ENCODE results near the gene ARL2BP.

ARL2BP gene

DNA sequence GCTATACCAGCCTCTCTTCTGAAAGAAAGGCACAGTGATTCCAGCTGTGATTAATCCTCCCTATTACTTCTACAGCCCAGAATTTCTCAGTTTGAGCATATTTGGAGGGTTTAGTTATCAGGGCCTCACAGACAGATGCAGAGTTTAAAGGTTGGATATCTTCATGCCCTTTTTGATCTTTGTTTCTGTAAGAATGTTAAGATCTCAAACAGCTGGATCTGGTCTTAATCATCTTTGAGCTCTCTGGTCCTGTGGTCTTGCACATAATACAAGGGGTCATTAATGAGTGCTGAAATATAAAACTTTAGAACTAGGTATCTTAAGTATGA lies 9.1 kb upstream of the ARL2BP start:
- no peak for DNase-seq

DNA sequence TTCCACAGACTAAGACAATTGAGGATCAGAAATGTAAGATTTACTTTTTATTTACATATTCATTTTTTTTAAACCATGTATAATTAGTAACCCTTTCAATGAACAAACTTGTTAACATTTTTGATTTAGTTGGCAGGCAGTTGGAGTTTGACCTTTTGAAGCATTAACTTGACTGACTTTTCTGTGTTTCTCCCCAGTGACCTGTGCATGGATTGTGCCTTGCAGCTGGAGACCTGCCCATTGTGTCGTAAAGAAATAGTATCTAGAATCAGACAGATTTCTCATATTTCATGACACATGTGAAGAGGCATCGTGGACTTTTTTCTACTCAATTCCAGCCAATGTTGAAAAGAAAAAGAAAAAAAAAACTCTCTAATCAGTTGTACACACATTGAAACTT lies 6.4 kb upstream of the ARL2BP start:
- no peak for DNase-seq

DNA sequence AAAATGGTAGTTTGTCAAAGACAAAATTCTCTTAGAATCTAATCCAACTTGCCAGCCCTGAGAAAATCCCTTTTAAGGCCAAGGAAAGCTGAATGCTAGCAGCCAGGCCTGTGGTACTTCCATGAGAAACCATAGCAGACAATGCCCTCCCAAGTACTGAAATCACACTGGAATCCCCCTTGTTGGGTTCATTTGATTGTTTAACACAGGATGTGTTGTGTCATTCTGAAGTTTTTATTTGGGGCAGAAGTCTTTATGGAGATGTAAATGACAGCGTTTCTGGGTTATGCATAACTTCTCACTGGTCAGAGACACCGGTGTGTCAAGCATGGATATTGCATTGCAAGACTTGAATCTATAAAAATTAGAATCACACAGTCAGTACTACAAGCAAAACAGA lies 6.0 kb upstream of the ARL2BP start:
- no peak for DNase-seq

DNA sequence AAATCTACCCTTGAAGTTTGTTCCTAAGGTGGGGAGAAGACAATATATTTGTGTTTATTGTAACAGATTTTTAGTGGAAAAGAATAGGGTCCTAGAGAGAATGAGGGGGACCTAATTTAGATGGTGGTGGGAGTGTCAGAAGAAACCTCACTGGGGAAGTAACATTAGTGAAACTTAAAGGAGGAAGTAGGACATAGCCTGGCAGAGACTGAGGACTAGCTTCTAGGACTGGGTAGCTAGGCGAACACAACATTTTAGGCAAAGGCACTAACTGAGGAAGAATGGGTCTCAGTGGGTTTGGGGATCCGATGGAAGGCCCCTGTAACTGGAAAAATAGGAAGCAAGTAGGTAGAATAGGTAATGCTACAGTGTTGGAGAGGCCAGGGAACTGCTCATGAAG lies 4.2 kb upstream of the ARL2BP start:
- DNase-seq: no peak

DNA sequence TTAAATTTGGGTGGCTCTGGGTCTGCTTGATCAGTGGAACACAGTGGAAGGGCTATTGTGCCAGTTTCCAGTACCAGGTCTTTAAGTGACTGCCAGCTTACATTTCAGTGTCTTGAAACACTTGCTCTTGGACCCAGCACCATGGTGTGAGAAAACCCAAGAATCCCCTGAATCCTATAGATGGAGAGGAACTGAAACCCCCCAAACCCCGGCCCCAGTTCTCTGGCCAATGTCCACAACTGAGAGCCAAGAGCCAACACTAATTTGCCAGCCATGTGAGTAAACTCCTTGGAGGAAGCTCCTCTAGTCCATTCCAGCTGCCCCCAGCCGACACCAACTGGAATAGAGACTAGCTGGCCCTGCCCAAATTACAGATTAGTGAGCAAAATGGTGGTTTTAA lies 2.4 kb upstream of the ARL2BP start:
- DNase-seq: no peak

DNA sequence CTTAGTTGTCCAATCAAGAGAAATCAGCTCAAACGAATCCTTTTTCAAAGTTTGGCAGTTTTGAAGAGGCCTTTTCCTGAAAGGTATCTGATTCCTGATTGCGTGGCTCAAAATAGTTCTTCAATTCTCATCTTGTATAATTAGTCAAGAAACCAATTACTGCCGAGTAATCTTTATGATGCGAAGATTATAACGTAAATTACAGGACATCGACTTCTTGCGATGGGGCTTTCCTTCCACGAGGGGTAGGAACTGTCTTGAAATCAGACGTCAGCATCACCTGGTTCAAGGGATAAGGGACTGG lies 644 bp upstream of the ARL2BP start:
- DNase-seq: no peak

DNA sequence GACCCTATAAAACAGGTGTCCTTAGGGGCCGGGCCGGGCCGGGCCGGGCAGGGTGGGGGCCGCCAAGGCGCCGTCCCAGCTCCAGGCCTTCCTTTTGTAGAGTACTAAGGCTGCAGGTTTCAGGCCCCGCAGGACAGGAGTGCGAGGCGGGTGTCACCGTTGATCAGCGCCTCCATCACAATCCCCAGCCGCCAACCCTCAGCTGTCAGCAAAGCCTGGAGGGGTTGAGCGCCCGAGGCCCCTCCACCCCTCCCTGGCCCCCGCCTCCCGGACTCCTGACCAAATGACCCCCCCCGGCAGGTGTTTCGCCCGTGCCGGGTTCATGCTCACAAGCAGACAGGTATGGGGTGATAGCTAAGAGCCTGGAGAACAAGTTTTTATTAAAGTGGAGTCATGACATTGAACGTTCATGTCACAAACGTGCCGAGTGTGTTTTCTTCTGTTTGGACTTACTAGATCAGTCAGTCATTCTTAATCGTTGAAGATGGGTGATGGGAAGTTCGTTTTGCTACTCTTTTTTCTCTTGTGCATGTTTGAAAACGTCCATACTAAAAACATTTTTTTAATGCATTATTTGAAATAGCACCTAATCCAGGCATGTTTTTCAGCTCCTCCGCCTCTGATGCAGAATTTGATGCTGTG lies 534 bp downstream of the ARL2BP start:
- DNase-seq: no peak

DNA sequence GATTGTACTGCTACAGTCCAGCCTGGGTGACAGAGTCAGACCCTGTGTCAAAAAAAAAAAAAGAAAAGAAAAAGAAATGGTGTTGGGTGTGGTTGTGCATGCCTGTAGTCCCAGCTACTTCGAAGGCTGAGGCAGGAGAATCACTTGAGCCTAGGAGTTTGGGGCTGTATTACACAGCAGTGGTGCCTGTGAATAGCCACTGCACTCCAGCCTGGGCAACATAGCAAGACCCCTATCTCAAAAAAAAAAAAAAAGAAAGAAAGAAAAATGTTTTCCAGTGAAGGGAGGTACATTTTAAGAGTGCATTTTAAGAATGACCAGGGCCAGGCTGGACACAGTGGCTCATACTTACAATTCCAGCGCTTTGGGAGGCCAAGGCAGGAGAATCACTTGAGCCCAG lies 6.3 kb downstream of the ARL2BP start:
- DNase-seq: no peak

DNA sequence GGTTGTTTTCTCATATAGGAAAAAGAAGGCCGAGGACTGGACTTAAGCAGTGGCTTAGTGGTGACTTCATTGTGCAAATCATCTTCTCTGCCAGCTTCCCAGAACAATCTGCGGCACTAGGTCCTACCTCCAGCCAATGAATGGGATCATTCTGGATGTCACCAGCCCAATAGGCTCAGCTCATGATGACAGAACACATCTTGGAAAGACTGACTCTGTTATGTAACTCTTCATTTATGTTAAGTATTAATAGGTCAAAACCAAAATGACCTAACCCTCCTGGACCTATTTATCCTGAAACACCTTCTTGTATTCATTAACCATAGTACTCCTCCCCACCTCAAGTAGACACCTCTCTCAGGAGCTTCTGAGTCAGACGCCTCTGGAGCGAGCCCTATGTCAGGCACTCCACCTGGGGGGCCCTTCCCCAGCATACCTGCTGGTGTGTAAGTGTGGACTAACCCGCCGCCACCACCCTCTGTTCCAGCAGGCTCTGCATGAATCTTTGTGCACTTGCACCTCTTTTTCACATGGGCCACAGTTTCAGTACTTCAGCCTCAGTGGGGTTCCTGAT lies 7.2 kb downstream of the ARL2BP start:
- DNase-seq: no peak

DNA sequence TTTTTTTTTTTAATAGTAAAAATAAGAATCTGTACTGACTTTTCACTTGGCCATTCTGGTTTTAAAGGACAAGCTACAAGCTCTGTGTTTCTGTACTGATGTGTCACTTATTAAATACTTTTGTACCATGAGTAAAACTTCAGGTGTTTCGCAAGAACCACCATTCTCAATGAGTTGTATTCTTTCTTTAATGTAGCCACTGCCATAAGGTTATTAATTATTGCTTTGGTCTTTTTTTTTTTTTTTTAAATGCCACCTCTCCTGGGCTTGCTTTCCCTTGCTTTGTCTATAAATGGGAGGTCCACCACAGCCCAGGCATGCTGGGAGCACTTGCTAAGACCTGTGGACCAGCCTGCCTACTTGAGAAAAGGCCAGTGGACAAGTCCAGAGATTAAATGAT lies 8.4 kb downstream of the ARL2BP start:
- no peak for DNase-seq

DNA sequence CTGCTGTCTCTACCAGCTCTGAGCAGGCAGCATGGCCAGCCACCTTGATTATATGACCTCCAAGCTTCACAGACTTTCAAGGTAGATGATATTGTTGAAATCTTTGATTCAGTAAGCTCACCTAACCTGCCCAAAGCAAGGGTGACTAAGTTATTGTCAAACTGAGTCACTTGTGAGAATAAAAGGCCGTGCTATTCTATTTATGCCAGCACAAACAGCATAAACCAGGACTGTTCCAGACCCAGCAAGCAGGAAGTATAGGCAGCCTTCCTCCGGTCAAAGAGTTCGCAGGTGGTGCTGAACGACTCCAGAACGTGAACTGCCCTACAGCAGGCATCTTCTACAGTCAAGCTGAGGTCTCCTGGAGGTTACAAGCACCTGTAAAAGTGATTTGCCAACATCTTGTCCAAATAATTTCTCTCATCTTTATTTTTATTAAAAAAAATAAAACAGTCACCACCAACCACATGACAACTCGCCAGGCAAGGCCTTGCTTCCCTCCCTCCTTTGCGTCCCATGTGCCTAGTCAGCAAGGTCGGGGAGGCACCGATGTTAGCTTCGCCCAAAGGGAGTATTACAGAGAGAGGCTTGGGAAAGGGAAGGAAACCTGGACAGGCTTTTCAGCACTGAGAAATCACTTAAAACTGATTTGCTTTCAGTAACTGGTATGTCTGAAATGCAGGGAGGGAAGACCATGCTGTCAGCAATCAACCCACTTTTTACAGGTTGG lies 10.8 kb downstream of the ARL2BP start:
- no peak for DNase-seq

DNA sequence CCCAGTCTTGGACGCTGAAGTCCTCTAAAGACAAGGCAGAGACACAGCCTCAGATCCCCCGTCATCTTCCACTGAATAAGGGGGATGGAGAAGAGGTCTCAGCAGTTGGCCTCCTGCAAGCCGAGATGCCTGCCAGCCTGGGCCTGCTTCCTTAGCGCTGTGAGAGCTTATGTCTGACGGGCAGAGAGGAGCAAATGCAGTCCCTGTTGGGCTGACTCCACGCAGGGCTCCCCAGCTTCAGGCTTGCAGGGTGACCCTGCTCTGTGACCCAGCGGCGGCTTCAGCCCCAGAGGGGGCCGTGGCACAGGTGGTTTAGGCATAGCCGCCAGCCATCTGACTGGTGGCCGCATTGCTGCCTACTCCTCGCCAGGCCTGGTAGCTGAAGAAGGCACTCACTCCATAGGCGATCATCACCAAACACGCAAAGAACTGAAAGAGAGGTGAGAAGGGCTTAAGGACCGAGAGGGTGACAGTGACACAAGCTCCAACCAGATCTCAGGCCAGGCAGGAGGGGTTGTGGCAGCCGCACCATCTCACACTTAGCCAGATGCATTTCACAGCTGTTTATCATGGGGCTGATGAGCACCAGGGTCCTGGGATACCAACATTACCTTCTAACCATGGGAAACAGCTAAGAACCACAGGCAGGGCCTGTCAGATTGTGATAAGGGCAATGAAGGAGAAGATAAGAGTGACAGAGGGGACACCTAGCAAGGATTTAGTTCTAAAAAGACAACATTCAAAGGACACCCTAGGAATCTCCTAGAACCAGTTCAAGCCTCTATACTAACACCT lies 11.7 kb downstream of the ARL2BP start:
- no peak for DNase-seq

DNA sequence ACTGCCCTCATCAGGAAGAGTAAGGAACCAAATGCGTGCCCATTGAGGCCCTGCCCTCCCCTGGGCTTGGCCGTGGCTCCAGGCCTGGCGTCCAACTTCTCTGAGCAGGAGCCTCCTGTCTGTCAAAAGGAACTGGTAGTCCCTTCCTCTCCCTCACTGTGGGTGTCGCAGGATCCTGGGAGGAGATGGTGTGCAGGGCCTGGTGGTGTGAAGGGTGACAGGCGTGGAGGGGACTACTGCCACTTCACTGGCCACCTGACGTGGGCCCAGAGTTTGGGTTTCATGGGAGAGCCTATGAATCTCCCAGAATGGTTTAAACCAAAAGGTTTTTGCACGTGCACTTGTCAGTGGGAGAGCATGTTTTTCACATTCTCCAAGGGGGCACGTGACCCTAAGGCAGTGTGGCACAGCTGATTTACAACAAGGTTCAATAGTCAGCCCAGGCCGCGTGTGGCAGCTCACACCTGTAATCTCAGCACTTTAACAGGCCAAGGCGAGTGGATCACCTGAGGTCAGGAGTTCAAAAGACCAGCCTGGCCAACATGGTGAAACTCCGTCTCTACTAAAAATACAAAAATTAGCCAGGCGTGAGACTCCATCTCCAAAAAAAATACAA lies 12.5 kb downstream of the ARL2BP start:
- DNase-seq: no peak

DNA sequence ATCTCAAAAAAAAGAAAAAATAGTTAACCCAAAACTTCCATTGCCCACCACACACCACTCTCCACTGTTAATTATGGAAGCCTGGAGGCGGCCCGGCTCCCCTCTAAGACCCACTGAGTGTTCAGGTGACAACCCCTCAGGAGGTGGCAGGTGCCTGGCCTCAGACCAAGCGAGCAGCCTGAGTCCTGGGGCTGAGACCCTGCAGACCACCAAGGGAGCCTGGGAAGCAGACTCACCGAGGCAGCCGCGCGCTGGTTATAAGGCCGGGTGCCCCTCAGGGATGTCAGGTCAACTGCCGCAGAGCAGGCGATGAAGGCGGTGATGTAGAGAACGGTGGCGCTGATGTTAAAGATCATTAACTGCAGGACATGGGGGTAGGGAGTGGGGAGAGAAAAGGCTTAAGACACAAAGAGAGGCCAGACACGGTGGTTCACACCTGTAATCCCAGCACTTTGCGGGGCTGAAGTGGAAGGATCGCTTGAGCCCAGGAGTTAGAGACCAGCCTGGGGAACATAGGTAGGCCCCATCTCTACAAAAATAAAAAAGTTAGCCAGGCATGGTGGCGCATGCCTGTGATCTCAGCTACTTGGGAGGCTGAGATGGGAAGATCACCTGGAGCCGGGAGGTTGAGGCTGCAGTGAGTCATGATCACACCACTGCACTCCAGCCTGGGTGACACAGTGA lies 13.3 kb downstream of the ARL2BP start:
- DNase-seq: no peak

DNA sequence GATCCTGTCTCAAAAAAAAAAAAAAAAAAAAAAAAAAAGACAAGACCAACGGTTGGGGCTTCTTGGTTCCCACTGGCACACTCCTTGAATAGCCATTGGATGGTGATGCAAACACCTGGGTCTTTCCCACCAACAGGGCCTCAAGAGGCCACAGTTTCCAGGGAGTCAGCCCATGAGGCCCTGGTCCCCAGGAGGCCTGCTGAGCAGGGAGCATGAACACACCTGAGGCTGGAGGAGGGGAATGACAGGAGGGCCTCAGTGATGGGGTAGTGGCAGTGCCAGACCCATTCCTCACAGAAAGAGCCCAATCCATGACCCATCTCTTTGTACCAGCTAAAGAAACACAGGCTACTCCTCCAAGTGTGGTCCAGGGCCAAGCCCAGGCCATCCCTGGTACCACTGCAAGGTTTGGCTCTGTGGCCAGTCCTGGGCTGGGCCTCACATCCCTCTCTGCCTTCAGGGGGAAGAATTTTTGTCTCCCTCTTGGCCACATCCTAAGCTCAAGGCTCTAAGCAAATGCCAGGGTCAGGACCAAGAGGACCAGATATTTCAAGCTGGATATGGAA lies 13.9 kb downstream of the ARL2BP start:
- no peak for DNase-seq

DNA sequence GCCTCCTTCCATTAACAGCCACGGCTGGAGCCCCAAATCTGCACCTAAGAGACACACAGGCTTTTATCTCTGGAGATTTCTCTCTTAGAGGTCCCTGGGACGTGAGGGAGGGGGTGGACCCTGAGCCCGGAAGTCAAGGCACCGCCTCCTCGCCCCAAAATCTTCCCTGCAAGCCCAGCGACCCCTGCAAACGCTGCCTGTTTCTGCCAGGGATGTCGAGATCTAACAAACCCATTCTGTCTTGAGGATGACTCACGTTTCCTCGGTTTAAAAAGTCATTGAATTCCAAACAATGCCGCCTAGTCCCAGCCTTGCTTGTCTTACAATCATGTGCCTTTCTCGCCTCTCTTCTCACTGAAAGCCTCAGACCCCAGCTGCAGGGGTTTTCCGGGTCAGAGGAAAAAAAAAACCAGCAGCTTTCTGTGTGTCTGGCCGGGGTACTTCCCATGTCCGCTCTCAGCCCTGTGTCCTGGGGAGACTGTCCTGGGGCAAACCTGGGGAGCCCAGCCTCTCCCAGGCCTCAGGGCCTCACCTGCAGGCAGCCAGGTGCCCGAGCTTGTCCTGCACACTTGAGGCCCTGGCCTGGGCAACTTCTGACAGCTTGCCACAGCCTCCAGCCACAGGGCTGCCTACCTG lies 15.4 kb downstream of the ARL2BP start:
- DNase-seq: no peak

DNA sequence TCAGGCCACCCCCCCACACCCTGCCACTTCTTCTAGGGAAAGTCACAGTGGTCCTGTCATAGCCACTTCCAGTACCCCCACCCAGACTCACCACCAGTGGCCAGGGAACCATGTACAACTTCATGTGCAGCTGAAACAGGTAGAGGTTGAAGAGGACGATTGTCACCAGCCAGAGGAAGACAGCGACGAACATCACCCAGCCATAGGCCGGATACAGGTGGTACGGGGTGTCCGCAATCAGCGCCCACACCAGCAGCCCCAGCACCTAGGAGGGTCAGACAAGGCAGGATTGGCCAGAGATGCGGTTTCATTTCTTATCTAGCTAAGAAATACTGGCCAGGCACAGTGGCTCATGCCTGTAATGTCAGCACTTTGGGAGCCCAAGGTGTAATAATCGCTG lies 16.7 kb downstream of the ARL2BP start:
- DNase-seq: no peak

DNA sequence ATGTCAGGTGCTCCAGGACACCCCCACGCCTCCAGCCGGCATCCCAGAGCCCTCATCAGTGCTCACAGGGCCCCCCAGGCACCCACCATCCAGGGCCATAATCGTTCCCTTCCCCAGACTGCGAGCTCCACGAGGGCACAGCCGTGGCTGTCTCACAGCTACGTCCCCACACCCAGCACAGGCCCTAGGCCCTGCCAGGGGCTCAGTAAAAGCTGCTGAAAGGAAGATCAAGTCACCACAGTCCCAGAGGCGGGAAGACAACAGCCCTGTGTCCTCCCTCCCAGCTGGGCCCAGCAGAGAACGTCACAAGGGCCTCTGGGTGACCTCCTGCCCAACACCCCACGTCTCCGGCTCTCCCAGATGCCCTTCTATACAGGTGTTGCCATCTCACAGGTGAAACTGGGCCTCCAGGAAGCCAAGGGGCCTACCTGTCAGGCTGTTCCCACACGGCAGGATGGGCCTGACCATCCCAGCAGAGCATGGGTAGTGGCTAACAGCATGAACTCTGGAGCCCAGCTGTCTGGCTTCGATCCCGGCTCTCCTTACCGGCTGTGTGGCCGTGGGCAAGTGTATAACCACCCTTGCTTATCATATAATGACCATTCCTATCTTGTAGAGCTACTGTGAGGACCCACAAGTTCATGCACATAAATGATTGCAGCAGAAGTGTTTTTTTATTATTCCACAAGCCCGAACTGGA lies 17.9 kb downstream of the ARL2BP start:
- DNase-seq: no peak

DNA sequence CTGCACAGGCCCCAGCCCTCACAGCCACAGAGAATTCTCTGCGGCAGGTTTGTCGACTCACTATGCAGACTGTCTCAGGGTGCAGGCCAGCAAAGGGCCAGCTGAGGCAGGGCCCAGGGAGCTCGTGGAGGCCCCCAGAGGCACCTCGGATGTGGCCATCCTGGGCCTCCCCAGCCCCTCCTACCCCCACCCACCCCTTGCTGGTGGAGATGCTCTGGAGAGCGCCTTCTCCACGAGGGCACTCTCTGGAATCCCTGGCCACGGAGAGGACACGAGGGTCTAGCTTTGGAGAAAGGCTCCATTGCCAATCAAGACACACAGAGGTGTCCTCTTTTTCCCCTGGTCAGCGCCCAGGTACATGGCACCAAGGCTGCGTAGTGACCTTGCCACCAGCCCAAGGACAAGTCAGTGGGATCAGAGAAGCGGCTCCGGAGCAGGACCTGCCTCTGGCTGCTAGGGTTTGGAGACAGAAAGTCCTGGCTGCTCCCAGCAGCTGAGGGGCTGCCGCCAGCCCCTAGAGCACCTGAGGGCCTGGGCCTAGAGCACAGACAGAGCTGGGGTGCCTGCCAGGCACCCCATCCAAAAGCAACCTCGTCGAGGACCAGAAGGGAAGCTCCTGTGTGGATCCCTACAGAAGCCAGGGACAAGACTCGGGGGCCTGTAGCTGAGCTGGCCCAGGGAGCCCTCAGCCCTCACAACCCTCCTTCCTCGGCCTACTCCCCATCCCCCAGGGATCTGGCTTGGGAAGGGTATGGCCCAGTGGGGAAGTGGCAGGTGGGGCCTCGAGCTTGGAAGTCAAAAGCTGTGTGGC lies 18.7 kb downstream of the ARL2BP start:
- no peak for DNase-seq

DNA sequence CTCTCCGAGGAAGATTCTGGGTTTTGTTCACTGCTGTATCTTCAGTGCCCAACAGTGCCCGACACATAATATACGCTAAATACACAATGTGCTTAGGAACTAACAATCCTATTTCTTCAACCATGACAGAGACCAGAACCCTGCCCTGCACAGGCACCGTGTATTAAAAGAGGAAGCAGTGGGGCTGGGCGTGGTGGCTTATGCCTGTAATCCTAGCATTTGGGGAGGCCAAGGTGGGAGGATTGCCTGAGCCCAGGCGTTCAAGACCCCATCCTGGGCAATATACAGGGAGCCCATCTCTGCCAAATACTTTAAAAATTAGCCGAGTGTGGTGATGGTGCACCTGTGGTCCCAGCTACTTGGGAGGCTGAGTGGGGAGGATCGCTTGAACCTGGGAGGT lies 19.3 kb downstream of the ARL2BP start:
- no peak for DNase-seq

DNA sequence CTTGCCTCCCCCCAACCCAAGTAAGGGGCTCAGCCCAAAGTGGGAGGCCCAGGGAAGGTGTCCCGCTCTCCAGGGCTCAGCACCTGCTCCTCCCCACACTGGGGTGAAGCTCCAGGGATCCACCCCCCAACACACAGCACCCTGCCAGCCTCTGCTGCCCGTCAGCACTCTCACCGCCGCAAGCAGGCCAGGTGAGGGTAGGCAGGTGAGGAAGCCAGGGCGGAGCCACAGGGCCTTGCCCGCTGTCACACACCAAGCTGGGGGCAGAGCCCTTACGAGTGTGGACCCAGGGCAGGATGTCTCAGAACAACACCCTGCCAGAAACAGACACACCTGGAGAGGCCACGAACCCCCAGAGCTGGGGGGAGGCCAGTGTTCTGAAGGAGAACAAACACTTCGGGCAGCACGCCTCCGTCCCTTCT lies 19.9 kb downstream of the ARL2BP start:
- DNase-seq: no peak
